NCI-H1436 treated with DMSO at 0.1 percent for 48 hours (cell line): ENCODE data around the gene TNS2.

Experiments
- DNase-seq: peaks from one replicate; lab custom pipeline; 2025; lab: John Stamatoyannopoulos, UW

Gene TNS2

DNA sequence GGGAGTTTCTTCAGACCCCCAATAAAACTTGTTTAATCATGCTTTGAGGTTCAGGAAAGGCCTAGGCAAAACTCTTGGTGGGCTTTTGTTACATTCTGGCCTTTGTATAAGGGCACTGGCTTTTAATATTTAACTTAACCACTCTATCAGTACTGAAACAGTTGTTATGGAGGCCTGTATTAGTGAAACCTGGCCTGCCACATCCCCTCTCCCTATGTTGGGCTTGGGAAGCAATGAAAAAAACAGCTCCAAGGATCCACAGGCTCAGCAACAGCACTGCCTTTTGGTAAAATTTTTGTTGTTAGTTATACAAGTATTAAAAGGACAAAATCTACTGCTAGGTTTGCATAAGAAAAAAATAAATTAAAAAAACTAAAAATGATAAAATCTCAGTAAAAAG, 64.1 kb downstream of the TNS2 start:
- no peak for DNase-seq
